NCI-H2171 treated with DMSO at 0.1 percent for 48 hours (cell line): ENCODE measurements around the gene PFN4.

Source experiments
- DNase-seq: peaks from one replicate; lab custom pipeline; 2025; lab: John Stamatoyannopoulos, UW

PFN4 gene

DNA sequence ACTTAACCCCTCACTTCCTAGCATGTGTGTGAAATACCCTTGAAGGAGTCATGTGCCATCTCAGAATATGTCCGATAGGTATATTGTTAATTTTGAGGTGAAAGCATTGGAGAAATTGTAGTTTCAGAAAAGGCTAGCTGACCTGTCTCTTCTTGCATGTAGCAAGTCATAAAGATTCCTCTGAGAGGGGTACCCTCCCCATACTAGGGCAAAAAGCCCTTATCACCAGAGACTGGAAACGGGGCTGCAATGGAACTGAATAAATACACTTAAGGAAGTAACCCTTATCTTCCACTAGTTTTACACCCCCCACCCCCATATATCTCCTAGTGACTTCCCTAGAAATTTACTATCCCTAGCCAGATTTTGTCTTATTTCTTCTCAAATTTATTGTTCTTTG lies 45.3 kb downstream of the PFN4 start:
- no peak for DNase-seq

- DNase-seq, result no peak
Observed at GRCh38 chr2:24077535-24077877, 45.6 kb downstream of the PFN4 start.

DNA sequence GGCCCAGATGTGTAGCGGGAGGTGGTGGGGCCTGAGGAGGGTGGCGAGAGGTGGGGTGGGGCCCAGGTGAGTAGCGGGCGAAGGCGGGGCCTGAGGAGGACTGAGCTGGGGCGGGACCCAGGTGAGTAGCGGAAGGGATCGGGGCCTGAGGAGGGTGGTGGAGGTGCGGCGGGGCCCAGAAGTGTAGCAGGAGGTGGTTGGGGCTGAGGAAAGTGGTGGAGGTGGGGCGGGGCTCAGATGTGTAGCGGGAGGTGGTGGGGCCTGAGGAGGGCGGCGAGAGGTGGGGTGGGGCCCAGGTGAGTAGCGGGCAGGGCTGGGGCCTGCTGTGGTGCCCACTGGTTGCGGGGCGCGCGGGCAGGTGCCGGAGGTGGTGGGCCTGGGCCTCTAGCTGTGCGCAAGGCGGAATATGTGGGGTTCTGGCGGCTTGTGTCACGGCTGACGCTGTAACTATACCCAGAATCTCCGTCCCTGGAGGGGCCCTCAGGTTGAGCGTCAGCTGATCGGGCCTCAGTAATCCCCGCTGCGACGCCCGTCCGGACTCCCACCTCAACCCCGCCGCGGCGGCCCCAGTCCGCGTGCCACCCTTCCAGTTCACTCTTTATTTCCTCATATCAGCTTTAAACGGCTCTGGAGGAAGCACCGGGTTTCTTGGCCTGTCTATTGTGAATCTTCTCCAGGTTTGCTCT lies 46.1 kb downstream of the PFN4 start:
- DNase-seq, result no peak

DNA sequence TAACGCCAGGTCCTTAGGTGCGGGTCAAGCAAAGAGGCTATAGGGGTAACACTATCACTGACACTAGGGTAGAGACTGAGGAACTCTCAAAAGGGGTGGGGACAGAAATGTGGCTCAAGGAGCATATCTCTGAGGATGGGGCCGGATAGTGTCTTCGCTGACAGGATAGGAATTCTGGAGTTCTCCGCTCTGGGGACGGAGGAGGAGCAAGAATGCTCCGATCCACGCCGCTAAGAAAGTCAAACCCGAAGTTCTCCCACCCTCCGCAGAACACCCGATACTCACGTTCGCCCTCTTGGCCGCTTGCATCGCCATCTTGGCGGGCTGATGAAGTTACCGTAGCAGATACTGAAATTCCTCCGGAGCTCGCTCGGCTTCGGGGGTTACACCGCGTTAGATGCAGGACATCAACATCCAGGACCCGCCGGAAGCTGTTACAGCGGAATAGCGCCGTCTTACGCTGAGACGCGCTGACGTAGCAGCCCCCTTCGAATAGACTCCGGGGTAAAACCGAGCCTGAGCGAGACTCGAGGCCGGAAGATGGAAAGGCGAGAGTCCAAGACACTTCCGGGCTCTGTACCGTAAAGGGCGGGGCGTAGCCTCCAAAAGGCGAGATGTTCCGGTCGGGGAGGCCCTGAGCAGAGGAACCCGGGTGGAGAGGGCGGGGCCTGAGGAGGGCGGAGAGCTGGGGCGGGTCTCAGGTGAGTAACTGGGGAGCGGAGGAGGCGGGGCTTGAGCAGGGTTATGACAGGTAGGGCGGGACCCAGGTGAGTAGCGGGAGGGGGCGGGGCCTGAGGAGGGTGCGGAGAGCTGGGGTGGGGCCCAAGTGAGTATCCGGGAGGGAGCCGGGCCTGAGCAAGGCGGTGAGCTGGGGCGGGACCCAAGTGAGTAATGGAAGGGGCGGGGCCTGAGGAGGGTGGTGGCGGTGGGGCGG lies 47.0 kb downstream of the PFN4 start, which contains the start of gene SF3B6:
SF3B6 (minus strand) TSS at position 412 of the 934 bp plus-strand sequence; CDS start at position 315, 97 bp downstream.
- peak; percentile 100 for DNase-seq

DNA sequence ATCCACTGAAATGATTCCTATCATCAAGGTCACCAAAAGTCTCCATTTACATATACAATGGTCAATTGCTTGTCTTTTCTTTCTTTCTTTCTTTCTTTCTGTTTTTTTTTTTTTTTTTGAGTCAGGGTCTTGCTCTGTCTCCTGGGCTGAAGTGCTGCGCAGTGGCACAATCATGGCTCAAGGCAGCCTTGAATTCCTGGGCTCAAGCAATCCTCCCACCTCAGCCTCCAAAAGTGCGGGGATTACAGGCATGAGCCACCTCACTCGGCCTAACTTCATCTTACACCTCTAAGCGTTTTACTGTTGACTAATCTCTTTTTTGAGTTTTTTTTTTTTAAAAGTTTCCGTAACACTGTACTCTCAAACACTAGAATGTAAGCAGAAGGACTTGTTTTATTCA lies 47.9 kb downstream of the PFN4 start:
- DNase-seq, result no peak

GRCh38 chr2:24073816-24074215 lies 49.3 kb downstream of the PFN4 start:
- DNase-seq, result no peak

DNA sequence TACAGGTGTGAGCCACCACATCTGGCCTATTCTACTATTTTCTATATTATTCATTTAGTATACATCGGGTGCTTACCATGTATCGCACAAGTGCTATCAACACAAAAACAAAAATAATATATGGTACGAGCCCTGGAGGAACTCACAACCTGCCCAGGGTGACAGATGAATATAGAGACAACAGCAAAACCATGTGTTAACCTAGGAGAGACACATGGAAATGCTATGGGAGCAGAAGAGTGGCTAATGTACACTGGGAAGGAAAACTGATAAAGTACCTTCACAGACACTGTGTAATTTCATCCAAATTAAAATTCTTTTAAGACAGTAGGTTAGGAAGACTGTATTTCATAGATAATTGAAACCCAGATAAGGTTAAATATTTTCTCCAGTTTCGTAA lies 50.9 kb downstream of the PFN4 start:
- no peak for DNase-seq

DNA sequence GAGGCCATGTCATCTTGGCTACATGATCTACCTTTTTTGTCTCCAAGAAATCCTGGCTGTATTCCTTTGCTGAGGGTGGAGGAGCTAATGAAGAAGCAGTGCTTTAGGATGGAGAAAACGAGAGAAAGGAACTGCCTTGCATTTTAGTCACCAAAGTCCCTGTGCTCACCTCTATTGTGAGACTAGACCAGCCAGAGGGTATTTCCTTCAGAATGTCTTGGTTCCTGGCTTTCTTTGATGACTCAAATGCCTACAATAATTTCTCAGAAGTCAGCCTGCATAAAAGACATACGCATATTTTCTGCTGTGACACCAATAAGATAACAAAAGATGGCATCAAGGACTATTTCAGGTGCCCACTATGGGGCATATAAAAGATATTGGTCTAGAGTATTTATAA lies 57.8 kb downstream of the PFN4 start:
- no peak for DNase-seq
